ENCODE measurements around the gene HOXB6. TPM values are rescaled to one million over a fixed set of nuclear protein-coding genes. Genes with fewer than 3 reads are reported as not detected.

The HOXB6 gene
- total RNA-seq, 1 donor from 2014 or later = not detected

- peak; percentile 48 for DNase-seq (ENCODE audit: low spot score)
- Histone ChIP-seq H3K9ac (no peak overlapping the region), H3K79me2 (ENCODE audit: low read depth) (no peaks in the 10 kb centered on the region), H3K36me3 (no peaks in the 10 kb centered on the region), H4K20me1 (ENCODE audit: low read depth) (peaks cover 93% of the 10 kb centered on the region), H3K9me3 (ENCODE audit: low read depth) (no peaks in the 10 kb centered on the region), H3K27me3 (peaks cover 100% of the 10 kb centered on the region), H3K4me1 (no peaks in the 10 kb centered on the region), H3K4me3 (no peak overlapping the region), H2AFZ (replicated peaks) (no peak overlapping the region), H3K4me2 (no peak overlapping the region), H3K27ac (no peak overlapping the region), H3F3A (ENCODE audit: low read depth) (no peaks in the 10 kb centered on the region)
- no peaks in the 10 kb centered on the region for H3K36me3 Mint-ChIP-seq
- H3K9me3 Mint-ChIP-seq = peaks cover 13% of the 10 kb centered on the region
- no peak overlapping the region for H3K4me3 Mint-ChIP-seq
- peaks cover 93% of the 10 kb centered on the region for H3K27me3 Mint-ChIP-seq (ENCODE audit: insufficient read depth, low read depth)
- peaks cover 4% of the 10 kb centered on the region for H3K4me1 Mint-ChIP-seq
- no peak overlapping the region for H3K27ac Mint-ChIP-seq
- peak; percentile 92 for TF ChIP-seq EZH2phosphoT487 (IDR thresholded peaks at IDR 0.05)
- no peak for TF ChIP-seq CTCF (IDR thresholded peaks at IDR 0.05)
- peak; percentile 100 for TF ChIP-seq EZH2 (IDR thresholded peaks at IDR 0.05)
These were observed 1.5 kb upstream of the HOXB6 start for GRCh38 chr17:48605991-48606891.

GRCh38 chr17:48605409-48605919 is 678 bp upstream of the HOXB6 start:
- no peak for DNase-seq (ENCODE audit: low spot score)
- Histone ChIP-seq H2AFZ (replicated peaks) (no peak overlapping the region), H3F3A (ENCODE audit: low read depth) (no peaks in the 10 kb centered on the region), H3K36me3 (no peaks in the 10 kb centered on the region), H3K27me3 (peaks cover 100% of the 10 kb centered on the region), H4K20me1 (ENCODE audit: low read depth) (peaks cover 94% of the 10 kb centered on the region), H3K79me2 (ENCODE audit: low read depth) (no peaks in the 10 kb centered on the region), H3K4me1 (no peaks in the 10 kb centered on the region), H3K4me2 (no peak overlapping the region), H3K27ac (no peak overlapping the region), H3K9me3 (ENCODE audit: low read depth) (no peaks in the 10 kb centered on the region), H3K9ac (no peak overlapping the region), H3K4me3 (no peak overlapping the region)
- no peaks in the 10 kb centered on the region for H3K4me1 Mint-ChIP-seq
- H3K9me3 Mint-ChIP-seq = peaks cover 13% of the 10 kb centered on the region
- H3K27me3 Mint-ChIP-seq (ENCODE audit: insufficient read depth, low read depth) = peaks cover 93% of the 10 kb centered on the region
- no peak for TF ChIP-seq CTCF (IDR thresholded peaks at IDR 0.05)
- TF ChIP-seq EZH2 (IDR thresholded peaks at IDR 0.05) = no peak
- TF ChIP-seq EZH2phosphoT487 (IDR thresholded peaks at IDR 0.05) = no peak
- H3K36me3 Mint-ChIP-seq = no peaks in the 10 kb centered on the region
- no peak overlapping the region for H3K4me3 Mint-ChIP-seq
- no peak overlapping the region for H3K27ac Mint-ChIP-seq

GRCh38 chr17:48603959-48604769 is 622 bp downstream of the HOXB6 start:
- H2AFZ ChIP-seq (replicated peaks) = no peak overlapping the region
- peaks cover 16% of the 10 kb centered on the region for H3K9me3 Mint-ChIP-seq
- H3K4me1 ChIP-seq = no peaks in the 10 kb centered on the region
- H3K4me3 Mint-ChIP-seq = no peak overlapping the region
- H3F3A ChIP-seq (ENCODE audit: low read depth) = no peaks in the 10 kb centered on the region
- H4K20me1 ChIP-seq (ENCODE audit: low read depth) = peaks cover 91% of the 10 kb centered on the region
- peaks cover 100% of the 10 kb centered on the region for H3K27me3 ChIP-seq
- DNase-seq (ENCODE audit: low spot score) = no peak
- no peaks in the 10 kb centered on the region for H3K36me3 ChIP-seq
- no peak overlapping the region for H3K27ac ChIP-seq
- no peak overlapping the region for H3K9ac ChIP-seq
- H3K4me1 Mint-ChIP-seq = no peaks in the 10 kb centered on the region
- no peaks in the 10 kb centered on the region for H3K9me3 ChIP-seq (ENCODE audit: low read depth)
- H3K79me2 ChIP-seq (ENCODE audit: low read depth) = no peaks in the 10 kb centered on the region
- peaks cover 96% of the 10 kb centered on the region for H3K27me3 Mint-ChIP-seq (ENCODE audit: insufficient read depth, low read depth)
- no peak overlapping the region for H3K4me2 ChIP-seq
- H3K27ac Mint-ChIP-seq = no peak overlapping the region
- TF ChIP-seq EZH2phosphoT487 (IDR thresholded peaks at IDR 0.05) = peak; percentile 71
- peak; percentile 47 for TF ChIP-seq EZH2 (IDR thresholded peaks at IDR 0.05)
- TF ChIP-seq CTCF (IDR thresholded peaks at IDR 0.05) = no peak
- H3K36me3 Mint-ChIP-seq = no peaks in the 10 kb centered on the region
- no peak overlapping the region for H3K4me3 ChIP-seq
